HEK293 (cell line): Measurements from ENCODE around the gene RECK.

Experiments used
- KLF9 ChIP-seq: fragments of 450-650 bp; formaldehyde crosslinking; IDR thresholded peaks from 2 replicates; pipeline ENCODE4 v1.5.1; 2016; ENCODE audit warnings: missing biosample characterization, missing genetic modification characterization, low read depth
- ZFP37 ChIP-seq: fragments of 450-650 bp; formaldehyde crosslinking; IDR thresholded peaks from 2 replicates; pipeline ENCODE4 v1.5.1; 2016; ENCODE audit warnings: missing biosample characterization, missing genetic modification characterization
- ZNF138 ChIP-seq: fragments of 450-650 bp; formaldehyde crosslinking; IDR thresholded peaks from 2 replicates; pipeline ENCODE4 v1.5.1; 2016; ENCODE audit warnings: missing biosample characterization, missing genetic modification characterization, borderline replicate concordance
- ZNF24 ChIP-seq: fragments of 450-650 bp; formaldehyde crosslinking; IDR thresholded peaks from 2 replicates; pipeline ENCODE4 v1.5.1; 2016; ENCODE audit warnings: missing biosample characterization, missing genetic modification characterization
- ZNF274 ChIP-seq, 2 experiments: fragments of 200-500 bp in 1 of 2; fragments of 450-650 bp in 1 of 2; sonication (Bioruptor generic) in 1 of 2; formaldehyde crosslinking in 1 of 2; IDR thresholded peaks; 2 replicates each; pipeline versions ENCODE4 v1.5.1 to v1.6.1; 2014 to 2016; ENCODE audit warnings: borderline replicate concordance in 1 of 2, inconsistent platforms in 1 of 2, low read length in 1 of 2, missing biosample characterization in 1 of 2, missing genetic modification characterization in 1 of 2
- ZNF311 ChIP-seq: fragments of 450-650 bp; formaldehyde crosslinking; IDR thresholded peaks from 2 replicates; pipeline ENCODE4 v1.5.1; 2017; ENCODE audit warnings: missing biosample characterization, missing genetic modification characterization, borderline replicate concordance
- ZNF510 ChIP-seq: fragments of 450-650 bp; formaldehyde crosslinking; IDR thresholded peaks from 2 replicates; pipeline ENCODE4 v1.5.1; 2018; ENCODE audit warnings: mild to moderate bottlenecking, missing genetic modification characterization, missing biosample characterization; ENCODE audit not compliant: insufficient replicate concordance
- ZNF76 ChIP-seq: fragments of 450-650 bp; formaldehyde crosslinking; IDR thresholded peaks from 2 replicates; pipeline ENCODE4; 2016; ENCODE audit warnings: low read depth, missing biosample characterization, missing genetic modification characterization, borderline replicate concordance
- TF ChIP-seq, protein P1 (sequence below): fragments of 450-650 bp; formaldehyde crosslinking; IDR thresholded peaks from 2 replicates; pipeline ENCODE4 v1.5.1; 2016; ENCODE audit warnings: missing biosample characterization, missing genetic modification characterization
- TF ChIP-seq, protein P2 (sequence below): fragments of 450-650 bp; formaldehyde crosslinking; IDR thresholded peaks from 2 replicates; pipeline ENCODE4 v1.5.1; 2016; ENCODE audit warnings: missing biosample characterization, missing genetic modification characterization, low read depth
- TF ChIP-seq, protein P3 (sequence below): IDR thresholded peaks from 2 replicates; pipeline ENCODE4 v1.6.1; 2011; ENCODE audit warnings: mild to moderate bottlenecking, low read depth, low read length, borderline replicate concordance

DNA sequence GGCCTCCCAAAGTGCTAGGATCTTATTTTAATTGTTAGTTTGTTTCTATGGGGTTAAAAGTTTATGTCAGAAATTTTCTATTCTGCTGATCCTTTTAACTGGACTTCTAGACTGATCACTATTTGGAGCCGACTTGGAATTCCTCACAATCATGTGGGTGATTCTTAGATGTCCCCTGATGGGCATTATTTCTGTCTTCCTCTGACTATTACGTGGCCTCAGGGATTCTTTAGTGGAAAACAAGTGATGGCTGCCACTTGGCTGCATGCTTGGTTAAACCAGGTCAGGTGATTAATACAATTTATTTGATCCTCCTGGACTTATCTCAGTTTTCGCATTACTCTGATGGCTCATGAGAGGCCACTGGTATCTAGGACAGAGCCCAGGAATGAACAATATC is 46.6 kb upstream of the RECK start:
- TF ChIP-seq ZNF76 (tag by site-specific recombination) (no peak), ZNF274 (IDR thresholded peaks at IDR 0.05; ENCODE audit: low read length) (no peak), ZNF274 (tag by site-specific recombination; IDR thresholded peaks at IDR 0.05; ENCODE audit: borderline replicate concordance) (no peak), ZNF510 (no peak), ZNF138 (no peak), KLF9 (no peak), ZNF311 (tag by site-specific recombination) (no peak), ZNF24 (no peak), ZFP37 (tag by site-specific recombination) (no peak)
- TF ChIP-seq, protein P1, sequence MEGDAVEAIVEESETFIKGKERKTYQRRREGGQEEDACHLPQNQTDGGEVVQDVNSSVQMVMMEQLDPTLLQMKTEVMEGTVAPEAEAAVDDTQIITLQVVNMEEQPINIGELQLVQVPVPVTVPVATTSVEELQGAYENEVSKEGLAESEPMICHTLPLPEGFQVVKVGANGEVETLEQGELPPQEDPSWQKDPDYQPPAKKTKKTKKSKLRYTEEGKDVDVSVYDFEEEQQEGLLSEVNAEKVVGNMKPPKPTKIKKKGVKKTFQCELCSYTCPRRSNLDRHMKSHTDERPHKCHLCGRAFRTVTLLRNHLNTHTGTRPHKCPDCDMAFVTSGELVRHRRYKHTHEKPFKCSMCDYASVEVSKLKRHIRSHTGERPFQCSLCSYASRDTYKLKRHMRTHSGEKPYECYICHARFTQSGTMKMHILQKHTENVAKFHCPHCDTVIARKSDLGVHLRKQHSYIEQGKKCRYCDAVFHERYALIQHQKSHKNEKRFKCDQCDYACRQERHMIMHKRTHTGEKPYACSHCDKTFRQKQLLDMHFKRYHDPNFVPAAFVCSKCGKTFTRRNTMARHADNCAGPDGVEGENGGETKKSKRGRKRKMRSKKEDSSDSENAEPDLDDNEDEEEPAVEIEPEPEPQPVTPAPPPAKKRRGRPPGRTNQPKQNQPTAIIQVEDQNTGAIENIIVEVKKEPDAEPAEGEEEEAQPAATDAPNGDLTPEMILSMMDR: no peak
- TF ChIP-seq, protein P2, sequence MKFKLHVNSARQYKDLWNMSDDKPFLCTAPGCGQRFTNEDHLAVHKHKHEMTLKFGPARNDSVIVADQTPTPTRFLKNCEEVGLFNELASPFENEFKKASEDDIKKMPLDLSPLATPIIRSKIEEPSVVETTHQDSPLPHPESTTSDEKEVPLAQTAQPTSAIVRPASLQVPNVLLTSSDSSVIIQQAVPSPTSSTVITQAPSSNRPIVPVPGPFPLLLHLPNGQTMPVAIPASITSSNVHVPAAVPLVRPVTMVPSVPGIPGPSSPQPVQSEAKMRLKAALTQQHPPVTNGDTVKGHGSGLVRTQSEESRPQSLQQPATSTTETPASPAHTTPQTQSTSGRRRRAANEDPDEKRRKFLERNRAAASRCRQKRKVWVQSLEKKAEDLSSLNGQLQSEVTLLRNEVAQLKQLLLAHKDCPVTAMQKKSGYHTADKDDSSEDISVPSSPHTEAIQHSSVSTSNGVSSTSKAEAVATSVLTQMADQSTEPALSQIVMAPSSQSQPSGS (tag by site-specific recombination): no peak
- TF ChIP-seq, protein P3, sequence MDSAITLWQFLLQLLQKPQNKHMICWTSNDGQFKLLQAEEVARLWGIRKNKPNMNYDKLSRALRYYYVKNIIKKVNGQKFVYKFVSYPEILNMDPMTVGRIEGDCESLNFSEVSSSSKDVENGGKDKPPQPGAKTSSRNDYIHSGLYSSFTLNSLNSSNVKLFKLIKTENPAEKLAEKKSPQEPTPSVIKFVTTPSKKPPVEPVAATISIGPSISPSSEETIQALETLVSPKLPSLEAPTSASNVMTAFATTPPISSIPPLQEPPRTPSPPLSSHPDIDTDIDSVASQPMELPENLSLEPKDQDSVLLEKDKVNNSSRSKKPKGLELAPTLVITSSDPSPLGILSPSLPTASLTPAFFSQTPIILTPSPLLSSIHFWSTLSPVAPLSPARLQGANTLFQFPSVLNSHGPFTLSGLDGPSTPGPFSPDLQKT: no peak
